CD4-positive, alpha-beta T cell treated with Interleukin-10 for 1 hour (primary cell): ENCODE measurements around the gene SCYGR7.

Experiments
- DNase-seq: peaks from one replicate; pipeline ENCODE4 v3.0.0-alpha.2; 2020

The SCYGR7 gene

GRCh38 chr2:227759411-227760118 lies 31.4 kb downstream of the SCYGR7 start:
- no peak for DNase-seq

GRCh38 chr2:227761740-227762476 lies 33.8 kb downstream of the SCYGR7 start:
- no peak for DNase-seq

GRCh38 chr2:227765788-227766372 lies 37.7 kb downstream of the SCYGR7 start:
- DNase-seq, result no peak

- DNase-seq, result peak; percentile 62
Measured at GRCh38 chr2:227766373-227766883, 38.3 kb downstream of the SCYGR7 start.

GRCh38 chr2:227767830-227768229 lies 39.7 kb downstream of the SCYGR7 start:
- DNase-seq, result no peak

GRCh38 chr2:227772197-227772661 lies 44.1 kb downstream of the SCYGR7 start:
- DNase-seq, result no peak

- no peak for DNase-seq
Measured at GRCh38 chr2:227772932-227773331, 44.8 kb downstream of the SCYGR7 start.

GRCh38 chr2:227774011-227774624 lies 46.0 kb downstream of the SCYGR7 start:
- DNase-seq, result peak; percentile 26

GRCh38 chr2:227774895-227775842 lies 47.0 kb downstream of the SCYGR7 start:
- no peak for DNase-seq
